Body of pancreas (tissue), 4 donors: ENCODE data around the gene PITPNC1. TPM values are rescaled to one million over a fixed set of nuclear protein-coding genes. Genes with fewer than 3 reads are reported as not detected.

Source experiments
- ATAC-seq: fragments of 150-250 bp; one replicate; pipeline ENCODE4 v1.9.1; 2016
- DNase-seq, 4 donors: peaks; one replicate each; pipeline ENCODE4 v3.0.0-alpha.2; 2019
- H3K27ac ChIP-seq, 4 donors: fragments of 200-600 bp; sonication (generic); 1 replicate in 3 of 4; 2 replicates in 1 of 4; pipeline versions ENCODE4 v1.5.1 to v1.6.1; 2016 to 2019; ENCODE audit warnings: mild to moderate bottlenecking in 1 of 4, mixed read lengths in 1 of 4, moderate library complexity in 1 of 4
- H3K27me3 ChIP-seq, 2 donors: fragments of 200-600 bp; sonication (generic); one replicate each; pipeline ENCODE4 v1.6.0; 2016; ENCODE audit warnings: mild to moderate bottlenecking in 1 of 2
- H3K36me3 ChIP-seq, 2 donors: fragments of 200-600 bp; sonication (generic); replicated peaks in 1 of 2; 2 replicates each; pipeline ENCODE4 v1.5.1; 2016; ENCODE audit warnings: low read depth in 2 of 2; ENCODE audit not compliant: insufficient read depth in 1 of 2
- H3K4me1 ChIP-seq: fragments of 200-600 bp; sonication (generic); one replicate; pipeline ENCODE4 v1.6.0; 2016
- H3K4me3 ChIP-seq, 2 donors: fragments of 200-600 bp; sonication (generic); 1 replicate in 1 of 2; 2 replicates in 1 of 2; pipeline ENCODE4 v1.5.1; 2016 to 2019
- H3K9me3 ChIP-seq, 3 donors: fragments of 200-600 bp; sonication (generic); 1 replicate in 2 of 3; 2 replicates in 1 of 3; pipeline ENCODE4 v1.5.1; 2016
- POLR2A ChIP-seq, 3 donors: fragments of 450-650 bp; IDR thresholded peaks; one replicate each; pipeline ENCODE4 v1.6.1; 2016; ENCODE audit warnings: antibody characterized with exemption in 3 of 3, mild to moderate bottlenecking in 2 of 3
- whole genome bisulfite sequencing, 2 donors: methylation state at CpG; one replicate each; pipeline ENCODE4 v1.1.5; 2017; 5-methylcytosine and 5-hydroxymethylcytosine counted together
- intact Hi-C: fragments of 100-400 bp; cut with DNase I; formaldehyde crosslinking; loops from one replicate; pipeline ENCODE4 v1.15.1; 2023
- total RNA-seq, 2 donors: library from RNA; depleted of rRNA; stranded (reverse); fragments of >200 nt; gene quantifications; one replicate each; pipeline ENCODE4 v1.1.0, GENCODE V29; 2016
- TF ChIP-seq, protein P1 (sequence below), 7 experiments: fragments of 450-650 bp in 4 of 7; fragments of 200-600 bp in 3 of 7; sonication (generic) in 3 of 7; IDR thresholded peaks; one replicate each; pipeline ENCODE4 v1.5.1; 2016 to 2019; ENCODE audit warnings: antibody characterized with exemption in 7 of 7

Gene PITPNC1
- total RNA-seq, 2 donors from 2014 or later: 11.9 to 17.5 TPM

DNA sequence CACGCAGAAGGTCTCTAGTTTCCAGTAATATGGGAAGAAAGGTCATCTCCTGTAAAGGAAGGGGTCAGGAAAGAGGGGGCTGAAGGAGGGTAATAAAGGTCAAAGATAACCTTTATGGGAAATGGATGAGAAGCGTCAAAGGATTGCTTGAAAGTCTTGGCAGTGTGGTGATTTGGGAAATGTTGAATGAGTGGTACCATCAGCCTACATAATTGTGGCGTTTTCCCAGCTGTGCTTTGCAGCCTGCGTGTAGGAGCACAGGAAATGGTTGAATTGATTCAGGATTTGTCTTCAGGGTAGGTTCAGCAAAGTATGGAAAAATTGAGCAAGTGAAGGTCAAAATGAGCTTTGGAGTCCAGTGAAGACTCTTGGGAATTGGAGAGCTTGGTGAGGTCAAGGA, 224.8 kb downstream of the PITPNC1 start:
- ATAC-seq: no peak
- 81 to 82% methylated on average over 4 of the region's 4 CpGs for WGBS, 2 donors
- intact Hi-C loops: no loop called here
- peaks cover 33% of the 10 kb centered on the region for H3K4me1 ChIP-seq
- no peak overlapping the region for H3K27ac ChIP-seq
- DNase-seq: no peak
- H3K36me3 ChIP-seq: no peaks in the 10 kb centered on the region
- no peaks in the 10 kb centered on the region for H3K27me3 ChIP-seq
- H3K4me3 ChIP-seq: no peak overlapping the region
- H3K9me3 ChIP-seq: no peaks in the 10 kb centered on the region
- TF ChIP-seq, protein P1, sequence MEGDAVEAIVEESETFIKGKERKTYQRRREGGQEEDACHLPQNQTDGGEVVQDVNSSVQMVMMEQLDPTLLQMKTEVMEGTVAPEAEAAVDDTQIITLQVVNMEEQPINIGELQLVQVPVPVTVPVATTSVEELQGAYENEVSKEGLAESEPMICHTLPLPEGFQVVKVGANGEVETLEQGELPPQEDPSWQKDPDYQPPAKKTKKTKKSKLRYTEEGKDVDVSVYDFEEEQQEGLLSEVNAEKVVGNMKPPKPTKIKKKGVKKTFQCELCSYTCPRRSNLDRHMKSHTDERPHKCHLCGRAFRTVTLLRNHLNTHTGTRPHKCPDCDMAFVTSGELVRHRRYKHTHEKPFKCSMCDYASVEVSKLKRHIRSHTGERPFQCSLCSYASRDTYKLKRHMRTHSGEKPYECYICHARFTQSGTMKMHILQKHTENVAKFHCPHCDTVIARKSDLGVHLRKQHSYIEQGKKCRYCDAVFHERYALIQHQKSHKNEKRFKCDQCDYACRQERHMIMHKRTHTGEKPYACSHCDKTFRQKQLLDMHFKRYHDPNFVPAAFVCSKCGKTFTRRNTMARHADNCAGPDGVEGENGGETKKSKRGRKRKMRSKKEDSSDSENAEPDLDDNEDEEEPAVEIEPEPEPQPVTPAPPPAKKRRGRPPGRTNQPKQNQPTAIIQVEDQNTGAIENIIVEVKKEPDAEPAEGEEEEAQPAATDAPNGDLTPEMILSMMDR (IDR thresholded peaks at IDR 0.05): no peak
- no peak for TF ChIP-seq POLR2A (IDR thresholded peaks at IDR 0.05)

DNA sequence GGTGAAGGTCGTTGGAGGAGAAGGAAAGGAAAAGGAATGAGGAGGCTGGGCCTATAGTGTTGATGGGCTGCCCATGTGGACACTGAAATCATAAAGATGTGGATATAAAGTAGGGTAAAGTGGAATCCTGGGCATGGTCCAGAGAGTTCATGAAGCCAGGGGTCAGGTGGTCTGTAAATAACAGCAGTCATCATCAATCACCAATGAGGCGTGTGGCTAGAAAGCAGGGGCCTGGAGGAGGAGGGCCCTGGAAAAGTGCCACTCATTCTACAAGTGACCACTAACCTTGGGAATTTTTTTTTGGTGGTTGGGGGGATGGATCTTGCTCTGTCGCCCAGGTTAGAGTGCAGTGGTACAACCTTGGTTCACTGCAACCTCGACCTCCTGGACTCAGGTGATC, 225.4 kb downstream of the PITPNC1 start:
- WGBS, 2 donors: 77 to 86% methylated on average over 4 of the region's 4 CpGs
- DNase-seq (no peak), ATAC-seq (no peak)
- Histone ChIP-seq H3K27ac (peak overlapping the region in 1 of 4 donors; percentile 10), H3K4me3 (no peak overlapping the region), H3K36me3 (no peaks in the 10 kb centered on the region), H3K9me3 (no peaks in the 10 kb centered on the region), H3K4me1 (peaks cover 39% of the 10 kb centered on the region), H3K27me3 (no peaks in the 10 kb centered on the region)
- TF ChIP-seq POLR2A (IDR thresholded peaks at IDR 0.05): no peak
- TF ChIP-seq, protein P1 (IDR thresholded peaks at IDR 0.05): no peak
- intact Hi-C loops: no loop called here

DNA sequence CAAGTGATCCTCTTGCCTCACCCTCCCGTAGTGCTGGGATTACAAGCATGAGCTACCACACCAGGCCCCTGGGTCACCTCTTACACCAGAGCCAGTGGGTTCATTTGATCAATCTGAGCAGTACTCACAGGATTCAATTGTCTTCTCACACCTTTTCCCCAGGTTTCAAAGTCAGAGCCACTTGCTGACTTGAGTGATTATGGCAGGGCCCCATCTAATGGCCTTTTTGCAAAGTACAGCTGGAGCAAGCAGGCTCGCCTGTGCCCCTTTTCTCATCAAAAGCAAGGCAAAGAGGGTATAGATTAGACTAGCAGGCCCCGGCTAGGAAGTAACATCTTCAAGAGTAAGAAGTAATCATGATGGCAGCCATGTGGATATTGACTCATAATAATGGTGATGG, 225.9 kb downstream of the PITPNC1 start:
- ATAC-seq (peak; percentile 19), DNase-seq (peak; percentile 24 to 56 (median 44))
- TF ChIP-seq, protein P1 (IDR thresholded peaks at IDR 0.05): peak in 6 of 7 experiments; percentile 19 to 54 (median 48)
- TF ChIP-seq POLR2A (IDR thresholded peaks at IDR 0.05): no peak
- Histone ChIP-seq H3K27me3 (no peaks in the 10 kb centered on the region), H3K9me3 (no peaks in the 10 kb centered on the region), H3K4me3 (no peak overlapping the region), H3K27ac (peak overlapping the region in 1 of 4 donors; percentile 10), H3K36me3 (no peaks in the 10 kb centered on the region), H3K4me1 (peaks cover 39% of the 10 kb centered on the region)
- WGBS, 2 donors: 66 to 68% methylated on average over 3 of the region's 3 CpGs
- intact Hi-C loops: no loop called here

DNA sequence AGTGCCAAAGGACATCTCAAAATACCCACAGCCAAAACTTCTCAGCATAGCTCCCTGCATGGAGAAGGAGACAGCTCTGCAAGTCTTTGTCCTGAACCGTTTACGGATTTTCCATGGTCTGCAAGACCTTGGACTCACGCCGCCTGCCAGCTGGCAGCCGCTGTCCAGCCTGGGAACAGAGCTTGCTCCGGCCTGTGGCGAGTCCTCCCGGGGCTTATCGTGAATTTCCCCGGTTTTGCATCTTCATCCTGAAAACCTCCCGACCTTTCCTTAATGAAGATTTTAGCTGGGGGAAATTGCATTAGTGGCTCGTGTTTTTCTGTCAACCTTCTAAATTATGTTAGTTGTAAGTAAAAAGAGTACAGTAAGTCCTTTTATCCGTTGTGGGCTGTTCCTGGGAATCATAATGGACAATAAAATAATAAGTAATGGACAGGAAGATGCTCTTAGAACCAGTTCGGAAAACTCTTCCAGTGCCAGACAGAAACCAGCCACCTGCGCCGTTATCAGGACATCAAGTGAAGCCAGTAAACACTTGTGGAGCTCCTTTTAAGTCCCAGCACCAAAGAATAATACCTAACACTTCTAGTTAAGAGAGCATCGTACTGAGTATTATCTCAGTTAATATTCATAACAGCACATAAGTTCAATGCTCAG, 228.3 kb downstream of the PITPNC1 start:
- DNase-seq: peak; percentile 60 to 80 (median 68)
- H3K4me1 ChIP-seq: peaks cover 39% of the 10 kb centered on the region
- H3K4me3 ChIP-seq: no peak overlapping the region
- peak overlapping the region in 3 of 4 donors; percentile 25 to 73 (median 44) for H3K27ac ChIP-seq
- WGBS, 2 donors: 14 to 21% methylated on average over 17 of the region's 17 CpGs
- no peaks in the 10 kb centered on the region for H3K9me3 ChIP-seq
- intact Hi-C loops: no loop called here
- TF ChIP-seq, protein P1 (IDR thresholded peaks at IDR 0.05): peak in 1 of 7 experiments; percentile 1
- TF ChIP-seq POLR2A (IDR thresholded peaks at IDR 0.05): no peak
- no peaks in the 10 kb centered on the region for H3K36me3 ChIP-seq
- ATAC-seq: peak; percentile 76
- H3K27me3 ChIP-seq: no peaks in the 10 kb centered on the region

DNA sequence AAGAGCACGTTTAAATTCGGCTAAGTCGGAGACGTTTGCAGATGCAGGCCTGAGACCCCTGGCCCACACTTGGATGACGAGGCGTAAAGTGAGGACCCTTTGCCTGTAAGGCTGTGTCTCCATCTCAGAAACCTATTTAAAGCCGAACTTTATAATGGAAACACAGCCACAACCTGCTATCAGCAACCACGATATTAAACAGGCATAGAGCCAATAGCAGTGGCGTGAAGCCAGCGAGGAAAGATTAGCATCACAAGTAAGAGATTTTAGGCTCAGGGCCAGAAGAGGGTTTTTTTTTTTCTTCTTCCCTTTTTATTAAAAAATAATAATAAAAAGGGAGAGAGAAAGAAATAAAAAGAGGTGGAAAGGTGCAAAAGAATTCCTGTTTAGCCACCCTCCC, 229.4 kb downstream of the PITPNC1 start:
- Histone ChIP-seq H3K4me3 (no peak overlapping the region), H3K27ac (peak overlapping the region in 3 of 4 donors; percentile 25 to 73 (median 44)), H3K4me1 (peaks cover 39% of the 10 kb centered on the region), H3K27me3 (no peaks in the 10 kb centered on the region), H3K9me3 (no peaks in the 10 kb centered on the region), H3K36me3 (no peaks in the 10 kb centered on the region)
- intact Hi-C loops: no loop called here
- TF ChIP-seq, protein P1 (IDR thresholded peaks at IDR 0.05): no peak
- TF ChIP-seq POLR2A (IDR thresholded peaks at IDR 0.05): no peak
- peak; percentile 71 to 81 (median 76) for DNase-seq
- WGBS, 2 donors: 10 to 13% methylated on average over 10 of the region's 10 CpGs
- ATAC-seq: peak; percentile 66
